Pancreas (tissue), 10 donors: Measurements from ENCODE around the gene S100A11. TPM values are rescaled to one million over a fixed set of nuclear protein-coding genes. Genes with fewer than 3 reads are reported as not detected.

ENCODE experiments used
- ATAC-seq, 4 donors: fragments of 200-7000 bp; cut with Tn5 transposase; one replicate each; pipeline versions ENCODE4 v1.8.0 to v1.9.1; 2020; ENCODE audit warnings: mild to moderate bottlenecking in 4 of 4, moderate library complexity in 4 of 4
- DNase-seq, 6 donors: peaks; one replicate each; pipeline ENCODE4 v3.0.0-alpha.2; 2020
- FAIRE-seq: peaks from 2 replicates; lab custom pipeline; 2012; peaks lifted over from hg19 to GRCh38; lab: Jason Lieb, UNC
- H3K27ac ChIP-seq, 4 donors: fragments of 200-600 bp; sonication (generic); 1 replicate in 3 of 4; 2 replicates in 1 of 4; pipeline versions ENCODE4 v1.5.0 to v1.8.0; 2020
- H3K27me3 ChIP-seq, 4 donors: fragments of 200-600 bp; one replicate each; pipeline ENCODE4 v1.8.0; 2021
- H3K36me3 ChIP-seq, 3 donors: fragments of 200-600 bp; sonication (generic) in 1 of 3; one replicate each; pipeline versions ENCODE4 v1.5.0 to v1.8.0; 2020 to 2021
- H3K4me1 ChIP-seq, 3 donors: fragments of 200-600 bp; one replicate each; pipeline ENCODE4 v1.8.0; 2021
- H3K4me3 ChIP-seq, 4 donors: fragments of 200-600 bp; sonication (generic) in 2 of 4; one replicate each; pipeline versions ENCODE4 v1.5.0 to v1.8.0; 2020 to 2021
- H3K9me3 ChIP-seq, 4 donors: fragments of 200-600 bp; one replicate each; pipeline ENCODE4 v1.8.0; 2021
- WGBS, 2 donors: extraction: QIAGEN DNeasy Blood & Tissue Kit; methylation state at CpG; one replicate each; pipeline ENCODE4 v1.1.7; 2013; 5-methylcytosine and 5-hydroxymethylcytosine counted together
- intact Hi-C, 3 donors: fragments of 100-400 bp; cut with DNase I; formaldehyde crosslinking; loops; one replicate each; pipeline versions ENCODE4 v1.11.1 to v1.14.2; 2022
- polyA plus RNA-seq, 2 donors: library from polyadenylated mRNA; stranded (reverse); fragments of 200-250 nt; gene quantifications; one replicate each; pipeline ENCODE4 v1.2.3, GENCODE V29; 2013
- total RNA-seq, 6 donors: library from RNA; stranded (reverse); fragmentation: NEBNext Ultra II Directional in 4 of 6; extraction: Animal tissue kit (Norgen Biotek cat#: 25700) in 4 of 6; gene quantifications; one replicate each; pipeline versions ENCODE4 v1.2.1 to v1.2.4, GENCODE V29; 2021 to 2023
- TF ChIP-seq, protein P1 (sequence below), 4 donors: fragments of 200-600 bp; sonication (generic) in 3 of 4; IDR thresholded peaks; one replicate each; pipeline versions ENCODE4 v1.5.0 to v1.8.0; 2021; ENCODE audit warnings: antibody characterized with exemption in 4 of 4
- donor health status: healthy with polysubstance abuse.
- donor health status: DM: no; HTN: no; CAD: no; lungs with moderate emphysema.
- donor health status: DM: no; HTN: no; CAD: no.
- donor health status: control.
- donor health status: control.
- donor health status: Bipolar disorder and iron deficiency.
- donor health status: DM: yes; HTN: yes; CAD: no.
- donor health status: DM: no; HTN: no; CAD: no.
- donor health status: DM: no; HTN: no; CAD: no.
- donor health status: DM: yes; HTN: yes; CAD: no.

S100A11 gene
- total and polyA plus RNA-seq, 8 donors, result 23.6 to 433 (median 132) TPM

DNA sequence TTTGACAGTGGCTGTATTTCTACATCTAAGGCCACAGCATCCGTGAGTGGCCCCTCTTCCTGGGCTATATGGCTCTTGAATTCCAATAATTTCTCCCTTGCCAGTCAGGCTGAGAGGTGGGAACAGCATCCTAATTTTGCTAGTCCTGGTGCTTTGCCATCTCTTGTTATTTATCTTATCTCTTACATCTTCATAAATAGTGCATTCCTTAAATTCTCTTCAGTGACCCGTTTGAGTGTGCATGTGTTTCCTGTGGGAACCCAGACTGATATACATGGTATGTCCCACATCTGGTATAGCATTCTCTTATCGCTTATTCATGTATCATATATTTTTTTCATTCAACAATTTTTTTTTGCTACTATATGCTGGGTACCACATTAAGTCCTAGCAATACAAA lies 9.9 kb downstream of the S100A11 start:
- H3K36me3 ChIP-seq, result peaks cover 0 to 6% (median 0%) of the 10 kb centered on the region in 3 donors
- intact Hi-C loops, result no loop called here
- no peaks in the 10 kb centered on the region for H3K27me3 ChIP-seq
- ATAC-seq (no peak), FAIRE-seq (no peak), DNase-seq (no peak)
- TF ChIP-seq, protein P1, sequence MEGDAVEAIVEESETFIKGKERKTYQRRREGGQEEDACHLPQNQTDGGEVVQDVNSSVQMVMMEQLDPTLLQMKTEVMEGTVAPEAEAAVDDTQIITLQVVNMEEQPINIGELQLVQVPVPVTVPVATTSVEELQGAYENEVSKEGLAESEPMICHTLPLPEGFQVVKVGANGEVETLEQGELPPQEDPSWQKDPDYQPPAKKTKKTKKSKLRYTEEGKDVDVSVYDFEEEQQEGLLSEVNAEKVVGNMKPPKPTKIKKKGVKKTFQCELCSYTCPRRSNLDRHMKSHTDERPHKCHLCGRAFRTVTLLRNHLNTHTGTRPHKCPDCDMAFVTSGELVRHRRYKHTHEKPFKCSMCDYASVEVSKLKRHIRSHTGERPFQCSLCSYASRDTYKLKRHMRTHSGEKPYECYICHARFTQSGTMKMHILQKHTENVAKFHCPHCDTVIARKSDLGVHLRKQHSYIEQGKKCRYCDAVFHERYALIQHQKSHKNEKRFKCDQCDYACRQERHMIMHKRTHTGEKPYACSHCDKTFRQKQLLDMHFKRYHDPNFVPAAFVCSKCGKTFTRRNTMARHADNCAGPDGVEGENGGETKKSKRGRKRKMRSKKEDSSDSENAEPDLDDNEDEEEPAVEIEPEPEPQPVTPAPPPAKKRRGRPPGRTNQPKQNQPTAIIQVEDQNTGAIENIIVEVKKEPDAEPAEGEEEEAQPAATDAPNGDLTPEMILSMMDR (IDR thresholded peaks at IDR 0.05), result no peak
- no peak overlapping the region for H3K4me3 ChIP-seq
- WGBS, 2 donors, result 40 to 48% methylated on average over 3 of the region's 3 CpGs
- no peaks in the 10 kb centered on the region for H3K4me1 ChIP-seq
- no peak overlapping the region for H3K27ac ChIP-seq
- H3K9me3 ChIP-seq, result no peaks in the 10 kb centered on the region

DNA sequence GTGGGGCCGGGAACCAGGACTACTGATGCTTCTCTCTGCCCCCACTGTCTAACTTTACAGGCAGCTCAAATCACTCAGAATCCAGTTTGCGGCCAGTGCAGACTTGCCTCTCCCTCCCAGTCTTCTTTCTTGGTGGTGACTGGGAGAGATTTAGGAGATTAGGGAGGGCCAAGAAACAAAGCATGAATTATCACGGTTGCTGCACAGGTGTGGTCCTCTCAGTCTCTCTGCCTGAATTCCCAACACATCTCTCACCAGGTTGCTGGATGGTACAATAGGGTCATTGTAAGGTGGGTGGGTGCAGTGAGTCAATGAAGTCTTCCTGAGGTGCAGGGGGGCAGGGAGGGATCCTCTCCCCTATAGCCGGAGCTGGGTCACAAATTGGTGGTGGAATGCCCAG lies 12.6 kb downstream of the S100A11 start:
- Histone ChIP-seq H3K4me1 (no peaks in the 10 kb centered on the region), H3K27me3 (no peaks in the 10 kb centered on the region), H3K4me3 (no peak overlapping the region), H3K9me3 (no peaks in the 10 kb centered on the region), H3K27ac (no peak overlapping the region), H3K36me3 (no peaks in the 10 kb centered on the region)
- intact Hi-C loops, result no loop called here
- FAIRE-seq, result no peak
- ATAC-seq, result no peak
- no peak for DNase-seq
- 47% methylated on average over 4 of the region's 4 CpGs for WGBS, 2 donors
- TF ChIP-seq, protein P1 (IDR thresholded peaks at IDR 0.05), result no peak

DNA sequence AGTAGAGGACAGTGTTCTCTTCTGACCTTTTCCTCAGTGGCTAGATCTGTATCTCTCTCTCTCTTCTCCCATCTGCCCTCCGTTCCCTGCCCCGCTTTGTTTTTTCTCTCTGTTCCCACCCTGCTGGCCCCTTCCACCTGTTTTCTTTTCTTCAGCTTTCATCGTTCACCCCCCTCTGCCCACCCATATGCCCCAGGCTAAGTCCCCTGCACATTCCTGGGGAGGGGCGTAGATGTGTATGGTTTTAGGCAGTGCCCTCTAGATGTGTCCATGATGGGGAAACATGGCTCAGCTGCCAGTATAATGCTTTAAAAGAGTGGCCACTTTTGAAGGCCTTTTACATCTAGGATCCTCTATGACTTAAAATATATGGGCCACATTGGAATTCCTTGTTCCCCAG lies 13.6 kb downstream of the S100A11 start:
- WGBS, 2 donors, result 86% methylated on average over 4 of the region's 4 CpGs
- DNase-seq, result no peak
- no peaks in the 10 kb centered on the region for H3K9me3 ChIP-seq
- H3K27me3 ChIP-seq, result no peaks in the 10 kb centered on the region
- FAIRE-seq, result no peak
- H3K27ac ChIP-seq, result no peak overlapping the region
- H3K4me3 ChIP-seq, result no peak overlapping the region
- H3K4me1 ChIP-seq, result no peaks in the 10 kb centered on the region
- TF ChIP-seq, protein P1 (IDR thresholded peaks at IDR 0.05), result no peak
- no peaks in the 10 kb centered on the region for H3K36me3 ChIP-seq
- intact Hi-C loops, result no loop called here
- no peak for ATAC-seq

DNA sequence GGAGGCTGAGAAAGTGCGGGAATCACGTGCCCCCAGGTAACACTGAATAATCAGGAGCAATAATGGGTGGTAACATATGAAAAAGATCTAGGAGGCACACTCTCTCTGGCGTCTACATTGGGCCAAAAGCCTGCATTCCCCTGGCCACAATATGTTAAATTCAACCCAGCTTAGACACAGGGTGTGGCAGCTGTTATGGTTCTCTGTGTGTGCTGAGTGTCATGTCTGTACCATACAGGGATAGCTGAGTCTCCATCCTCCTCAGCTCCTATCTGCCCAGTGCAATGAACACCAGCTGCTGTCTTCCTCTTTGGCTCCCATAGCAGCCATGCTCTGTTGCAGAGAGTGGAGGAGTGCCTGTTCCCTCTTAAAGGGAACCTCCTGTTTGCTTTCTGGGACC lies 14.3 kb downstream of the S100A11 start:
- Histone ChIP-seq H3K27me3 (no peaks in the 10 kb centered on the region), H3K9me3 (no peaks in the 10 kb centered on the region), H3K27ac (no peak overlapping the region), H3K4me1 (no peaks in the 10 kb centered on the region), H3K36me3 (no peaks in the 10 kb centered on the region), H3K4me3 (no peak overlapping the region)
- DNase-seq (no peak), ATAC-seq (no peak), FAIRE-seq (no peak)
- intact Hi-C loops, result no loop called here
- WGBS, 2 donors, result 56 to 57% methylated on average over 3 of the region's 3 CpGs
- TF ChIP-seq, protein P1 (IDR thresholded peaks at IDR 0.05), result no peak

DNA sequence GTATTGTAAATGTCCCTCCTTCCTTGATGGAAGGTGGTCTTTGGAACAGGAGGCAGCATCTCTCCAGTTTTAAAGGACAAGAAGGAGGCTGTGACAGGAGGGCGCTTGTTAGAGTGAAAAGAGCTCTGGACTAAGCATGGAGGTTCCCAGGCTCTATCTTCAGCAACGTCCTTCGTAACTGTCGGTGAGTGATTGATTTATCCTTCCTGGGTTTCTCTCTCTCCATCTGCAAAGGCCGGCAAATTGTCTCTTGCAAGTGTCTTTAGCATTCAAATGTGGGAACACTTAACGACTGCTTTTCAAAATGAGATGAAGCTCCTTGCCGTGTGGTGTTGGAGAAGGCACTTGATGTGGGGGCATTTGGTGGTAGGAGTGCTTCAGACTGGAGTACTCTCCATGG lies 15.2 kb downstream of the S100A11 start:
- TF ChIP-seq, protein P1 (IDR thresholded peaks at IDR 0.05), result no peak
- no peaks in the 10 kb centered on the region for H3K36me3 ChIP-seq
- ATAC-seq (no peak), DNase-seq (no peak), FAIRE-seq (no peak)
- H3K9me3 ChIP-seq, result no peaks in the 10 kb centered on the region
- intact Hi-C loops, result no loop called here
- 68 to 77% methylated on average over 7 of the region's 7 CpGs for WGBS, 2 donors
- no peaks in the 10 kb centered on the region for H3K4me1 ChIP-seq
- no peak overlapping the region for H3K27ac ChIP-seq
- no peaks in the 10 kb centered on the region for H3K27me3 ChIP-seq
- H3K4me3 ChIP-seq, result no peak overlapping the region
